Panc1 (cell line): Measurements from ENCODE around the gene KIF2A. TPM values are rescaled to one million over a fixed set of nuclear protein-coding genes. Genes with fewer than 3 reads are reported as not detected.

Experiments used
- ATAC-seq: fragments of 200-7000 bp; cut with Tn5 transposase; 2 replicates; pipeline ENCODE4 v1.9.1; 2020; ENCODE audit warnings: mild to moderate bottlenecking, moderate library complexity
- BruUV-seq: library from RNA; stranded (reverse); fragments of 400-500 nt; replicated peaks from 2 replicates; lab custom pipeline; 2021; lab: Mats Ljungman, UMichigan
- CTCF ChIA-PET: fragments of 300-600 bp; sonication (Branson Sonifier 250); formaldehyde crosslinking; loops from one replicate; lab custom pipeline; 2022; ENCODE audit warnings: antibody characterized with exemption; lab: Charles Lee
- POLR2A ChIA-PET: fragments of 300-600 bp; sonication (Branson Sonifier 250); formaldehyde crosslinking; loops from one replicate; lab custom pipeline; 2022; ENCODE audit warnings: antibody characterized with exemption; lab: Charles Lee
- DNase-seq: peaks from one replicate; pipeline ENCODE4 v3.0.0-alpha.2; 2010; ENCODE audit warnings: low read depth, low spot score
- H3K27ac ChIP-seq: 2 replicates; pipeline ENCODE4 v1.5.1; 2011; ENCODE audit warnings: mild to moderate bottlenecking, low read length, inconsistent platforms
- H3K27me3 ChIP-seq: fragments of 200-500 bp; sonication (Bioruptor generic); 2 replicates; pipeline ENCODE4 v1.6.0; 2014; ENCODE audit warnings: low read length, inconsistent platforms; ENCODE audit not compliant: control insufficient read depth, insufficient read depth
- H3K36me3 ChIP-seq: fragments of 200-500 bp; sonication (Bioruptor generic); 2 replicates; pipeline ENCODE4 v1.5.1; 2014; ENCODE audit warnings: inconsistent platforms, mild to moderate bottlenecking, low read length, moderate library complexity; ENCODE audit not compliant: control insufficient read depth, insufficient read depth
- H3K4me1 ChIP-seq: 2 replicates; pipeline ENCODE4 v1.5.1; 2011; ENCODE audit warnings: inconsistent platforms, mild to moderate bottlenecking, low read length, moderate library complexity; ENCODE audit not compliant: control insufficient read depth, insufficient read depth
- H3K4me3 ChIP-seq, 2 experiments: 2 replicates each; pipeline ENCODE4 v1.5.1; 2011 to 2012; ENCODE audit warnings: low read depth in 2 of 2, low read length in 2 of 2, mild to moderate bottlenecking in 2 of 2, inconsistent platforms in 1 of 2, moderate library complexity in 1 of 2
- H3K9me3 ChIP-seq: fragments of 200-500 bp; sonication (Bioruptor generic); 2 replicates; pipeline ENCODE4 v1.5.1; 2014; ENCODE audit warnings: low read depth, mild to moderate bottlenecking, inconsistent platforms, low read length, moderate library complexity; ENCODE audit not compliant: control insufficient read depth, insufficient read depth
- POLR2AphosphoS5 ChIP-seq: IDR thresholded peaks from 2 replicates; pipeline ENCODE4 v1.6.1; 2012; ENCODE audit warnings: mild to moderate bottlenecking, low read depth, low read length, moderate library complexity
- SIN3A ChIP-seq: IDR thresholded peaks from 2 replicates; pipeline ENCODE4 v1.6.1; 2012; ENCODE audit warnings: low read depth, mild to moderate bottlenecking, low read length, moderate library complexity, borderline replicate concordance; ENCODE audit not compliant: insufficient read depth
- TCF7L2 ChIP-seq: IDR thresholded peaks from 2 replicates; pipeline ENCODE4 v1.6.1; 2011; ENCODE audit warnings: mild to moderate bottlenecking, low read depth, low read length, inconsistent platforms
- in situ Hi-C: cut with HindIII; loops from 2 replicates; pipeline ENCODE4 v1.10.0; 2016; ENCODE audit warnings: low sequenced_read_pairs, low pct_unique_long_range_greater_than_20kb
- intact Hi-C: fragments of 100-400 bp; cut with micrococcal nuclease; formaldehyde crosslinking; loops from one replicate; pipeline ENCODE4 v1.10.0; 2022; ENCODE audit not compliant: unreplicated experiment
- total RNA-seq: library from RNA; stranded (reverse); gene quantifications from one replicate; pipeline ENCODE4 v1.2.1, GENCODE V29; 2021; ENCODE audit not compliant: unreplicated experiment
- TF ChIP-seq, protein P1 (sequence below), 2 experiments: IDR thresholded peaks; 2 replicates each; pipeline ENCODE4 v1.6.1; 2011 to 2012; ENCODE audit warnings: low read depth in 2 of 2, control low read depth in 1 of 2, low read length in 1 of 2, mild to moderate bottlenecking in 1 of 2, moderate library complexity in 1 of 2; ENCODE audit not compliant: insufficient read depth in 1 of 2
- TF ChIP-seq, protein P2 (sequence below): fragments of 450-650 bp; IDR thresholded peaks from 2 replicates; pipeline ENCODE4 v1.5.1; 2017; ENCODE audit warnings: mild to moderate bottlenecking

The KIF2A gene
- total RNA-seq, 1 experiment from 2014 or later = 58.9 TPM

DNA sequence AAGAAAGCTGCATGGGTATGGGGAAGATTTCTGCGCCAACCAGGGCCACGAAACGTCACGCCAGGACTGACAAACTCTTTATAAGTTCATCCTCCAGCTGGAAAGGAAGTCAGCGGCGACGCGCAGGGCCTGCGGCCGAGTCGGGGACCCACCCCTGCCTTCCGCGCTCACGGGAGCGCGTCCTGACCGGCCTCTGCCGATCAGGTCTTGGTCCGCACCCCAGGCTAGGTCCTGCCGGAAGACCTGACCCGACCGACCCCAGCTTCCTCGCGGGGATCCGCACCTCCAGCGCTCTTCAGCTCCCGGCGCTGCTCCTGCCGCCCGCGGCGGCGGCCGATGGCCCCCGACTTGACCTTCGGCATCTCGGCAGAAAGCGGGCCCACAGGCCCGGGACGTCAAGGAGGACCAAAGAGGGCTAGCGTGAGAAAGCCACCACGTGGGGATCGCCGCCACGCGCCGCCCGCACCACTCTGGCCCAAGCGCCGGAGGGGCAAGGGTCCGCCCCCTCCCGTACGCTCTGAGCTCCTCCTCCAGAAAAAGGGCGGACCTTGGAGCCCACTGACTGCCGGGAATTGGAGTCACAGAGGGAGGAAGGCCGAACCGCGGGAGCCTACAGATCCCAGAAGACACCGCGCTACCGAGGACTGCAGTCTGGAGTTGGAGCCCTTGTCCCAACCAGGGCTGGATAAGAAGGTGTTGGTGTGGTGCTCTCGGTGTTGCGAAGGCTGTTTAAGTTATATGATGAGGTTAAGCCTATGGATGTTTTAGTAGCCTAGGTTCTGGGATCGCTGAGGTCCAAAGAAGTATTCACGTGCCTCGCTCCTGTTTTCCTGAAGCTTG, 97.6 kb downstream of the KIF2A start, which contains the start of gene DIMT1:
Gene DIMT1, minus strand, starts transcription at position 495 of the 840 bp plus-strand sequence. Its CDS starts 133 bp downstream, at position 362.
- BruUV-seq = no TSS peak
- Histone ChIP-seq H3K4me1 (peaks cover 6% of the 10 kb centered on the region; the same call in 1 of the 2 replicates), H3K36me3 (no peaks in the 10 kb centered on the region; the same call in 1 of the 2 replicates), H3K4me3 (peak within 1 kb of the TSS; percentile 69 to 85), H3K9me3 (no peaks in the 10 kb centered on the region), H3K27ac (peak within 1 kb of the TSS; percentile 98), H3K27me3 (no peaks in the 10 kb centered on the region)
- POLR2A ChIA-PET = interaction anchor here (0.6 to 2.2 kb wide), 3 partner anchors 9 to 82 kb away, joined by 5 to 11 read pairs (median 5); partner anchors contain the start of gene IPO11
- TF ChIP-seq POLR2AphosphoS5 = peak; percentile 91
- 0 out of 2 replicates have a peak, but pooled peaks have one; percentile 30 for TF ChIP-seq TCF7L2
- TF ChIP-seq, protein P1, sequence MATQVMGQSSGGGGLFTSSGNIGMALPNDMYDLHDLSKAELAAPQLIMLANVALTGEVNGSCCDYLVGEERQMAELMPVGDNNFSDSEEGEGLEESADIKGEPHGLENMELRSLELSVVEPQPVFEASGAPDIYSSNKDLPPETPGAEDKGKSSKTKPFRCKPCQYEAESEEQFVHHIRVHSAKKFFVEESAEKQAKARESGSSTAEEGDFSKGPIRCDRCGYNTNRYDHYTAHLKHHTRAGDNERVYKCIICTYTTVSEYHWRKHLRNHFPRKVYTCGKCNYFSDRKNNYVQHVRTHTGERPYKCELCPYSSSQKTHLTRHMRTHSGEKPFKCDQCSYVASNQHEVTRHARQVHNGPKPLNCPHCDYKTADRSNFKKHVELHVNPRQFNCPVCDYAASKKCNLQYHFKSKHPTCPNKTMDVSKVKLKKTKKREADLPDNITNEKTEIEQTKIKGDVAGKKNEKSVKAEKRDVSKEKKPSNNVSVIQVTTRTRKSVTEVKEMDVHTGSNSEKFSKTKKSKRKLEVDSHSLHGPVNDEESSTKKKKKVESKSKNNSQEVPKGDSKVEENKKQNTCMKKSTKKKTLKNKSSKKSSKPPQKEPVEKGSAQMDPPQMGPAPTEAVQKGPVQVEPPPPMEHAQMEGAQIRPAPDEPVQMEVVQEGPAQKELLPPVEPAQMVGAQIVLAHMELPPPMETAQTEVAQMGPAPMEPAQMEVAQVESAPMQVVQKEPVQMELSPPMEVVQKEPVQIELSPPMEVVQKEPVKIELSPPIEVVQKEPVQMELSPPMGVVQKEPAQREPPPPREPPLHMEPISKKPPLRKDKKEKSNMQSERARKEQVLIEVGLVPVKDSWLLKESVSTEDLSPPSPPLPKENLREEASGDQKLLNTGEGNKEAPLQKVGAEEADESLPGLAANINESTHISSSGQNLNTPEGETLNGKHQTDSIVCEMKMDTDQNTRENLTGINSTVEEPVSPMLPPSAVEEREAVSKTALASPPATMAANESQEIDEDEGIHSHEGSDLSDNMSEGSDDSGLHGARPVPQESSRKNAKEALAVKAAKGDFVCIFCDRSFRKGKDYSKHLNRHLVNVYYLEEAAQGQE (IDR thresholded peaks at IDR 0.05; ENCODE audit: insufficient read depth in 1 of 2, low read depth in 2 of 2, low read length in 1 of 2) = no peak
- TF ChIP-seq, protein P2, sequence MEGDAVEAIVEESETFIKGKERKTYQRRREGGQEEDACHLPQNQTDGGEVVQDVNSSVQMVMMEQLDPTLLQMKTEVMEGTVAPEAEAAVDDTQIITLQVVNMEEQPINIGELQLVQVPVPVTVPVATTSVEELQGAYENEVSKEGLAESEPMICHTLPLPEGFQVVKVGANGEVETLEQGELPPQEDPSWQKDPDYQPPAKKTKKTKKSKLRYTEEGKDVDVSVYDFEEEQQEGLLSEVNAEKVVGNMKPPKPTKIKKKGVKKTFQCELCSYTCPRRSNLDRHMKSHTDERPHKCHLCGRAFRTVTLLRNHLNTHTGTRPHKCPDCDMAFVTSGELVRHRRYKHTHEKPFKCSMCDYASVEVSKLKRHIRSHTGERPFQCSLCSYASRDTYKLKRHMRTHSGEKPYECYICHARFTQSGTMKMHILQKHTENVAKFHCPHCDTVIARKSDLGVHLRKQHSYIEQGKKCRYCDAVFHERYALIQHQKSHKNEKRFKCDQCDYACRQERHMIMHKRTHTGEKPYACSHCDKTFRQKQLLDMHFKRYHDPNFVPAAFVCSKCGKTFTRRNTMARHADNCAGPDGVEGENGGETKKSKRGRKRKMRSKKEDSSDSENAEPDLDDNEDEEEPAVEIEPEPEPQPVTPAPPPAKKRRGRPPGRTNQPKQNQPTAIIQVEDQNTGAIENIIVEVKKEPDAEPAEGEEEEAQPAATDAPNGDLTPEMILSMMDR = no peak
- TF ChIP-seq SIN3A = peak; percentile 83
- ATAC-seq (peak; percentile 100), DNase-seq (peak; percentile 92)
- intact Hi-C loops = no loop called here
- in situ Hi-C loops = no loop called here
- CTCF ChIA-PET = interaction anchor here (0.6 to 0.7 kb wide), 3 partner anchors 9 to 51 kb away, joined by 4 to 5 read pairs (median 5); partner anchors contain the start of gene IPO11

- peak; percentile 98 for ATAC-seq
- ChIA-PET POLR2A (interaction anchor here (2.5 kb wide), 1 partner anchor 9 kb away, joined by 11 read pairs; the partner anchor contains the start of gene DIMT1), CTCF (interaction anchor here (0.6 to 0.7 kb wide), 2 partner anchors 9 to 189 kb away, joined by 3 to 5 read pairs; partner anchors contain the start of gene DIMT1)
- Histone ChIP-seq H3K9me3 (no peaks in the 10 kb centered on the region), H3K27me3 (no peaks in the 10 kb centered on the region), H3K27ac (peak within 1 kb of the TSS; percentile 93), H3K4me1 (peaks cover 13% of the 10 kb centered on the region), H3K4me3 (peak within 1 kb of the TSS; percentile 70 to 90), H3K36me3 (no peaks in the 10 kb centered on the region; the same call in 1 of the 2 replicates)
- peak; percentile 97 for DNase-seq
- TF ChIP-seq TCF7L2 = peak; percentile 42; the same call in 1 of the 2 replicates
- TF ChIP-seq, protein P1 (IDR thresholded peaks at IDR 0.05; ENCODE audit: insufficient read depth in 1 of 2, low read depth in 2 of 2, low read length in 1 of 2) = peak in 1 of 2 experiments; percentile 61; a peak in 2 of 4 replicates
- TF ChIP-seq, protein P2 = no peak
- peak; percentile 89 for TF ChIP-seq POLR2AphosphoS5
- TF ChIP-seq SIN3A = no peak
- no TSS peak for BruUV-seq
- in situ Hi-C loops = no loop called here
- intact Hi-C loops = no loop called here
These were observed 106.7 kb downstream of the KIF2A start, which contains the start of gene IPO11 for GRCh38 chr5:62412549-62413329. Gene IPO11 (plus strand): TSS chr5:62412763. CDS start chr5:62437280, 24,517 bp downstream.
